H1 (cell line): Measurements from ENCODE around the gene MCC. TPM values are rescaled to one million over a fixed set of nuclear protein-coding genes. Genes with fewer than 3 reads are reported as not detected.

Experiments used
- CTCF ChIA-PET: fragments of 300-600 bp; sonication (Branson Sonifier 250); formaldehyde crosslinking; loops from one replicate; lab custom pipeline; 2021; ENCODE audit not compliant: partially characterized antibody; lab: Charles Lee
- POLR2A ChIA-PET: fragments of 300-600 bp; sonication (Branson Sonifier 250); formaldehyde crosslinking; loops from one replicate; lab custom pipeline; 2021; ENCODE audit warnings: inconsistent platforms; ENCODE audit not compliant: partially characterized antibody; lab: Charles Lee
- DNase-seq, 2 experiments: peaks; one replicate each; pipeline versions ENCODE4 v3.0.0 to v3.0.0-alpha.2; 2010 to 2022; ENCODE audit warnings: low spot score in 2 of 2, low read depth in 1 of 2, mixed read lengths in 1 of 2
- FAIRE-seq: peaks from 2 replicates; lab custom pipeline; 2011; peaks lifted over from hg19 to GRCh38; lab: Jason Lieb, UNC
- H2AFZ ChIP-seq: 2 replicates; pipeline ENCODE4 v1.8.1; 2012; ENCODE audit warnings: low read length, inconsistent platforms
- H2AK5ac ChIP-seq: 2 replicates; pipeline ENCODE4 v1.6.1; 2013; ENCODE audit warnings: low read depth, low read length
- H2BK120ac ChIP-seq: replicated peaks from 2 replicates; pipeline ENCODE3; 2013; ENCODE audit warnings: low read depth, low read length, inconsistent platforms
- H2BK12ac ChIP-seq: 2 replicates; pipeline ENCODE4 v1.6.1; 2013; ENCODE audit warnings: low read depth, low read length
- H2BK15ac ChIP-seq: 2 replicates; pipeline ENCODE4 v1.6.1; 2013; ENCODE audit warnings: low read length
- H2BK20ac ChIP-seq: 2 replicates; pipeline ENCODE4 v1.6.1; 2013; ENCODE audit warnings: low read length
- H2BK5ac ChIP-seq: 2 replicates; pipeline ENCODE4 v1.6.1; 2013; ENCODE audit warnings: low read depth, low read length
- H3K14ac ChIP-seq: 2 replicates; pipeline ENCODE4 v1.6.1; 2013; ENCODE audit warnings: inconsistent platforms; ENCODE audit not compliant: insufficient read length
- H3K18ac ChIP-seq: 2 replicates; pipeline ENCODE4 v1.6.1; 2013; ENCODE audit warnings: low read length; ENCODE audit errors: extremely low read depth
- H3K23ac ChIP-seq: 2 replicates; pipeline ENCODE4 v1.6.1; 2013; ENCODE audit warnings: inconsistent platforms; ENCODE audit not compliant: insufficient read length
- H3K23me2 ChIP-seq: 2 replicates; pipeline ENCODE4 v1.6.1; 2013; ENCODE audit warnings: low read depth, low read length
- H3K27ac ChIP-seq: 2 replicates; pipeline ENCODE4 v1.6.1; 2011; ENCODE audit warnings: low read depth, low read length, inconsistent platforms
- H3K27me3 ChIP-seq, 4 experiments: replicated peaks in 1 of 4; 1 replicate in 1 of 4; 2 replicates in 3 of 4; pipeline versions ENCODE4 v1.6.1 to v1.8.1; 2011 to 2013; ENCODE audit warnings: low read length in 3 of 4, mild to moderate bottlenecking in 3 of 4, inconsistent platforms in 2 of 4, mixed read lengths in 2 of 4, moderate library complexity in 1 of 4; ENCODE audit not compliant: control insufficient read depth in 3 of 4, insufficient read depth in 3 of 4; ENCODE audit errors: extremely low read depth in 1 of 4
- H3K36me3 ChIP-seq, 4 experiments: 2 replicates each; pipeline versions ENCODE4 v1.6.1 to v1.8.1; 2011 to 2013; ENCODE audit warnings: mild to moderate bottlenecking in 4 of 4, low read length in 3 of 4, moderate library complexity in 2 of 4, control low read depth in 1 of 4, inconsistent platforms in 1 of 4; ENCODE audit not compliant: insufficient read depth in 4 of 4, control insufficient read depth in 2 of 4
- H3K4ac ChIP-seq: replicated peaks from 2 replicates; pipeline ENCODE3; 2013; ENCODE audit warnings: low read length, low read depth, mixed read lengths, inconsistent platforms; ENCODE audit not compliant: insufficient read length
- H3K4me1 ChIP-seq, 4 experiments: replicated peaks in 1 of 4; 1 replicate in 1 of 4; 2 replicates in 3 of 4; pipeline versions ENCODE4 v1.6.1 to v1.8.1; 2011 to 2013; ENCODE audit warnings: low read length in 3 of 4, inconsistent platforms in 2 of 4, mixed read lengths in 1 of 4; ENCODE audit not compliant: insufficient read depth in 4 of 4, control insufficient read depth in 3 of 4
- H3K4me2 ChIP-seq, 2 experiments: 2 replicates each; pipeline versions ENCODE4 v1.6.1 to v1.8.1; 2011 to 2013; ENCODE audit warnings: low read depth in 2 of 2, low read length in 2 of 2, control low read depth in 1 of 2, inconsistent platforms in 1 of 2, mild to moderate bottlenecking in 1 of 2; ENCODE audit not compliant: insufficient read depth in 1 of 2
- H3K4me3 ChIP-seq, 4 experiments: fragments of 200-600, 300-600 bp in 1 of 4; sonication (generic), shearing (Covaris generic), sonication (Bioruptor Twin) in 1 of 4; 2 replicates each; pipeline versions ENCODE4 v1.5.1 to v1.8.1; 2011 to 2016; ENCODE audit warnings: low read length in 4 of 4, low read depth in 3 of 4, control low read depth in 2 of 4, inconsistent platforms in 2 of 4, mild to moderate bottlenecking in 2 of 4, mixed read lengths in 1 of 4, moderate library complexity in 1 of 4; ENCODE audit not compliant: insufficient read depth in 2 of 4; ENCODE audit errors: extremely low read depth in 1 of 4
- H3K56ac ChIP-seq: replicated peaks from 2 replicates; pipeline ENCODE3; 2013; ENCODE audit warnings: low read depth, mild to moderate bottlenecking, mixed read lengths, low read length, inconsistent platforms; ENCODE audit not compliant: insufficient read length
- H3K79me1 ChIP-seq: 2 replicates; pipeline ENCODE4 v1.6.1; 2013; ENCODE audit warnings: low read depth, low read length, control low read depth
- H3K79me2 ChIP-seq, 2 experiments: 2 replicates each; pipeline versions ENCODE4 v1.6.1 to v1.8.1; 2012 to 2013; ENCODE audit warnings: low read length in 2 of 2, mild to moderate bottlenecking in 2 of 2, inconsistent platforms in 1 of 2; ENCODE audit not compliant: insufficient read depth in 2 of 2, control insufficient read depth in 1 of 2
- H3K9ac ChIP-seq, 4 experiments: replicated peaks in 1 of 4; 1 replicate in 1 of 4; 2 replicates in 3 of 4; pipeline versions ENCODE4 v1.6.1 to v1.8.1; 2011 to 2013; ENCODE audit warnings: low read depth in 3 of 4, low read length in 3 of 4, control low read depth in 2 of 4, mild to moderate bottlenecking in 2 of 4, moderate library complexity in 2 of 4, inconsistent platforms in 1 of 4; ENCODE audit errors: extremely low read depth in 1 of 4
- H3K9me3 ChIP-seq, 2 experiments: 2 replicates each; pipeline versions ENCODE4 v1.6.1 to v1.8.1; 2012 to 2013; ENCODE audit warnings: mild to moderate bottlenecking in 2 of 2, moderate library complexity in 2 of 2, control low read depth in 1 of 2, inconsistent platforms in 1 of 2, low read depth in 1 of 2, low read length in 1 of 2, mixed read lengths in 1 of 2; ENCODE audit not compliant: insufficient read depth in 2 of 2
- H4K20me1 ChIP-seq, 2 experiments: replicated peaks in 1 of 2; 2 replicates each; pipeline versions ENCODE3 to v1.8.1; 2011 to 2013; ENCODE audit warnings: inconsistent platforms in 2 of 2, low read length in 2 of 2, mild to moderate bottlenecking in 1 of 2; ENCODE audit not compliant: insufficient read depth in 2 of 2, control insufficient read depth in 1 of 2
- H4K5ac ChIP-seq: 2 replicates; pipeline ENCODE4 v1.6.1; 2013; ENCODE audit warnings: low read length, low read depth, mixed read lengths, inconsistent platforms; ENCODE audit not compliant: insufficient read length
- H4K8ac ChIP-seq: 2 replicates; pipeline ENCODE4 v1.8.0; 2013; ENCODE audit warnings: mild to moderate bottlenecking, moderate library complexity, low read length, inconsistent platforms; ENCODE audit not compliant: insufficient read depth; ENCODE audit errors: extremely low read depth
- H4K91ac ChIP-seq: replicated peaks from 2 replicates; pipeline ENCODE3; 2013; ENCODE audit warnings: low read length, mixed read lengths, inconsistent platforms; ENCODE audit not compliant: insufficient read length
- EGR1 ChIP-seq: IDR thresholded peaks from 2 replicates; pipeline ENCODE4 v1.6.1; 2011; ENCODE audit warnings: low read depth, low read length, borderline replicate concordance
- TEAD4 ChIP-seq: IDR thresholded peaks from 2 replicates; pipeline ENCODE4 v1.6.1; 2012; ENCODE audit warnings: low read depth, low read length, inconsistent platforms, mixed read lengths
- WGBS, 2 experiments: shearing (Covaris generic) in 1 of 2; methylation state at CpG; one replicate each; pipeline versions ENCODE4 v1.1.6 to v1.1.7; 2013 to 2015; ENCODE audit warnings: low lambda C conversion rate in 2 of 2, mixed read lengths in 2 of 2, inconsistent platforms in 1 of 2, low coverage in 1 of 2, missing lambda C conversion rate in 1 of 2; ENCODE audit not compliant: insufficient replicate concordance in 2 of 2, insufficient coverage in 1 of 2, insufficient read length in 1 of 2; ENCODE audit errors: extremely low coverage in 1 of 2, missing lambda C conversion rate in 1 of 2; 5-methylcytosine and 5-hydroxymethylcytosine counted together
- polyA plus RNA-seq, 7 experiments: library from polyadenylated mRNA; depleted of rRNA in 3 of 7; stranded (reverse) in 5 of 7; unstranded in 2 of 7; fragments of >200 nt in 5 of 7; fragments of 200-250 nt in 2 of 7; gene quantifications; 1 replicate in 5 of 7; 2 replicates in 1 of 7; 4 replicates in 1 of 7; pipeline versions ENCODE4 v1.2.1 to v1.2.3, GENCODE V29; 2011 to 2013; ENCODE audit warnings: missing spikeins in 2 of 7, mixed read lengths in 2 of 7
- total RNA-seq: library from RNA; stranded (reverse); fragmentation: NEBNext Ultra II Directional; extraction: Animal tissue kit (Norgen Biotek cat#: 25700); gene quantifications from 2 replicates; pipeline ENCODE4 v1.2.1, GENCODE V29; 2021

The MCC gene
- total and polyA plus RNA-seq, 2 of the 8 experiments (the other 6 are each of a cell fraction or from before 2014, with no cell fraction given) = 2.6 to 18.3 TPM

GRCh38 chr5:113036826-113037225 is 451.4 kb downstream of the MCC start:
- Histone ChIP-seq H3K9me3 (no peaks in the 10 kb centered on the region), H3K4ac (no peak overlapping the region), H2AK5ac (no peak overlapping the region), H3K27ac (no peak overlapping the region), H2BK5ac (no peak overlapping the region), H4K8ac (no peak overlapping the region), H3K27me3 (no peaks in the 10 kb centered on the region), H3K4me1 (peaks cover 4 to 14% (median 7%) of the 10 kb centered on the region in 4 experiments), H2BK20ac (no peak overlapping the region), H2BK12ac (no peak overlapping the region), H2AFZ (no peak overlapping the region), H3K23me2 (no peaks in the 10 kb centered on the region), H3K18ac (no peak overlapping the region), H4K91ac (no peak overlapping the region), H3K79me2 (no peaks in the 10 kb centered on the region), H2BK120ac (no peak overlapping the region), H3K14ac (no peak overlapping the region), H3K56ac (no peak overlapping the region), H3K23ac (no peak overlapping the region), H2BK15ac (no peak overlapping the region), H4K20me1 (no peaks in the 10 kb centered on the region), H3K9ac (no peak overlapping the region), H4K5ac (no peak overlapping the region), H3K4me2 (peak overlapping the region; percentile 39 to 40; a peak in 1 of 4 replicates), H3K36me3 (no peaks in the 10 kb centered on the region), H3K4me3 (no peak overlapping the region), H3K79me1 (no peaks in the 10 kb centered on the region)
- ChIA-PET POLR2A (no interaction called here), CTCF (interaction anchor here (2.4 to 2.8 kb wide), 2 partner anchors 41 kb away, joined by 6 to 13 read pairs; no protein-coding TSS in a partner anchor)
- 83% methylated on average over 1 of the region's 1 CpG; no CpG with 5 or more reads in 1 of the 2 experiments for WGBS, 2 experiments
- FAIRE-seq (no peak), DNase-seq (no peak)
- no peak for TF ChIP-seq TEAD4
- TF ChIP-seq EGR1 = no peak
